PC-3 (cell line): ENCODE measurements around the gene AJM1. TPM values are rescaled to one million over a fixed set of nuclear protein-coding genes. Genes with fewer than 3 reads are reported as not detected.
A peak's percentile ranks its signal among the peaks of the same experiment; 100 is the strongest.
"Not testable (repeated sequence)": the region's sequence is repeated elsewhere in the genome, so short reads cannot be mapped to it uniquely, and the experiment has no call there.

ENCODE experiments used
- ATAC-seq: fragments of 200-7000 bp; cut with Tn5 transposase; 2 replicates; pipeline ENCODE4 v1.9.1; 2020; ENCODE audit warnings: mild to moderate bottlenecking, moderate library complexity
- BruUV-seq: library from RNA; stranded (reverse); fragments of 400-500 nt; replicated peaks from 2 replicates; lab custom pipeline; 2021; lab: Mats Ljungman, UMichigan
- CTCF ChIA-PET: fragments of 300-600 bp; sonication (Branson Sonifier 250); formaldehyde crosslinking; loops from one replicate; lab custom pipeline; 2022; ENCODE audit warnings: antibody characterized with exemption; lab: Charles Lee
- POLR2A ChIA-PET: fragments of 300-600 bp; sonication (Branson Sonifier 250); formaldehyde crosslinking; loops from one replicate; lab custom pipeline; 2022; ENCODE audit warnings: antibody characterized with exemption; ENCODE audit not compliant: unreplicated experiment; lab: Charles Lee
- DNase-seq: peaks from one replicate; pipeline ENCODE4 v3.0.0-alpha.2; 2015
- H2AFZ ChIP-seq: fragments of 300-600 bp; sonication (generic); 2 replicates; pipeline ENCODE4 v1.6.0; 2016; ENCODE audit warnings: antibody characterized with exemption, low read length
- H3F3A ChIP-seq: fragments of 300-600 bp; sonication (generic); one replicate; pipeline ENCODE4 v1.6.0; 2017; ENCODE audit warnings: antibody characterized with exemption, low read length, control low read depth, mild to moderate bottlenecking; ENCODE audit not compliant: unreplicated experiment
- H3K27ac ChIP-seq: fragments of 300-600 bp; sonication (generic); 2 replicates; pipeline ENCODE4 v1.5.1; 2016; ENCODE audit warnings: mild to moderate bottlenecking, low read length
- H3K27me3 ChIP-seq: fragments of 300-600 bp; sonication (generic); 2 replicates; pipeline ENCODE4 v1.6.1; 2016; ENCODE audit warnings: low read length, mixed read lengths
- H3K36me3 ChIP-seq: fragments of 300-600 bp; sonication (generic); 2 replicates; pipeline ENCODE4 v1.6.1; 2016; ENCODE audit warnings: low read depth, mixed run types, low read length, mixed read lengths
- H3K4me1 ChIP-seq: fragments of 300-600 bp; sonication (generic); 2 replicates; pipeline ENCODE4 v1.5.1; 2016; ENCODE audit warnings: low read length; ENCODE audit not compliant: insufficient read depth
- H3K4me2 ChIP-seq: fragments of 300-600 bp; sonication (generic); 2 replicates; pipeline ENCODE4 v1.6.0; 2016; ENCODE audit warnings: low read length
- H3K4me3 ChIP-seq: fragments of 300-600 bp; sonication (generic); 2 replicates; pipeline ENCODE4 v1.5.1; 2016; ENCODE audit warnings: mild to moderate bottlenecking, low read length, mixed read lengths
- H3K79me2 ChIP-seq: fragments of 300-600 bp; sonication (generic); 2 replicates; pipeline ENCODE4 v1.6.1; 2017; ENCODE audit warnings: low read length, mixed read lengths
- H3K9ac ChIP-seq: fragments of 300-600 bp; sonication (generic); 2 replicates; pipeline ENCODE4 v1.6.0; 2016; ENCODE audit warnings: mild to moderate bottlenecking, low read length
- H3K9me2 ChIP-seq: fragments of 300-600 bp; sonication (generic); replicated peaks from 2 replicates; pipeline ENCODE4 v1.6.1; 2016; ENCODE audit warnings: mixed run types, low read length, mixed read lengths
- H3K9me3 ChIP-seq: fragments of 300-600 bp; sonication (generic); 2 replicates; pipeline ENCODE4 v1.6.1; 2016; ENCODE audit warnings: low read length, mixed read lengths
- H4K20me1 ChIP-seq: fragments of 300-600 bp; sonication (generic); 2 replicates; pipeline ENCODE4 v1.6.1; 2016; ENCODE audit warnings: low read length, mixed read lengths
- EZH2 ChIP-seq: fragments of 300-600 bp; sonication (generic); IDR thresholded peaks from one replicate; pipeline ENCODE4 v1.6.1; 2017; ENCODE audit warnings: antibody characterized with exemption, mild to moderate bottlenecking, low read length; ENCODE audit not compliant: unreplicated experiment
- EZH2phosphoT487 ChIP-seq: fragments of 300-600 bp; sonication (generic); IDR thresholded peaks from 2 replicates; pipeline ENCODE4 v1.6.1; 2018; ENCODE audit warnings: mild to moderate bottlenecking, antibody characterized with exemption, low read length, borderline replicate concordance
- intact Hi-C: fragments of 100-400 bp; cut with micrococcal nuclease; formaldehyde crosslinking; loops from 2 replicates; pipeline ENCODE4 v1.9.0; 2023
- total RNA-seq: library from RNA; depleted of rRNA; stranded (reverse); fragments of >200 nt; gene quantifications from 2 replicates; pipeline ENCODE4 v1.2.3, GENCODE V29; 2014
- TF ChIP-seq, protein P1 (sequence below): fragments of 300-600 bp; sonication (generic); conservative IDR thresholded peaks from 2 replicates; pipeline ENCODE4 v1.5.1; 2017; ENCODE audit warnings: antibody characterized with exemption, low read depth, mild to moderate bottlenecking, low read length

The AJM1 gene
- total RNA-seq, 1 experiment from 2014 or later: 1.4 TPM

GRCh38 chr9:136843801-136844740 is 1.8 kb downstream of the AJM1 start:
- BruUV-seq, H3K4me1 ChIP-seq, H2AFZ ChIP-seq, H3K27me3 ChIP-seq, H3K9ac ChIP-seq, H4K20me1 ChIP-seq, H3K9me3 ChIP-seq, ATAC-seq, H3K9me2 ChIP-seq, POLR2A ChIA-PET, H3K79me2 ChIP-seq, H3F3A ChIP-seq, H3K27ac ChIP-seq, H3K36me3 ChIP-seq: not testable (repeated sequence)
- intact Hi-C loops: loop anchor here (10.0 kb wide), 1 partner anchor 151 kb away; the partner anchor contains the start of genes CLIC3 and PAXX
- TF ChIP-seq, protein P1, sequence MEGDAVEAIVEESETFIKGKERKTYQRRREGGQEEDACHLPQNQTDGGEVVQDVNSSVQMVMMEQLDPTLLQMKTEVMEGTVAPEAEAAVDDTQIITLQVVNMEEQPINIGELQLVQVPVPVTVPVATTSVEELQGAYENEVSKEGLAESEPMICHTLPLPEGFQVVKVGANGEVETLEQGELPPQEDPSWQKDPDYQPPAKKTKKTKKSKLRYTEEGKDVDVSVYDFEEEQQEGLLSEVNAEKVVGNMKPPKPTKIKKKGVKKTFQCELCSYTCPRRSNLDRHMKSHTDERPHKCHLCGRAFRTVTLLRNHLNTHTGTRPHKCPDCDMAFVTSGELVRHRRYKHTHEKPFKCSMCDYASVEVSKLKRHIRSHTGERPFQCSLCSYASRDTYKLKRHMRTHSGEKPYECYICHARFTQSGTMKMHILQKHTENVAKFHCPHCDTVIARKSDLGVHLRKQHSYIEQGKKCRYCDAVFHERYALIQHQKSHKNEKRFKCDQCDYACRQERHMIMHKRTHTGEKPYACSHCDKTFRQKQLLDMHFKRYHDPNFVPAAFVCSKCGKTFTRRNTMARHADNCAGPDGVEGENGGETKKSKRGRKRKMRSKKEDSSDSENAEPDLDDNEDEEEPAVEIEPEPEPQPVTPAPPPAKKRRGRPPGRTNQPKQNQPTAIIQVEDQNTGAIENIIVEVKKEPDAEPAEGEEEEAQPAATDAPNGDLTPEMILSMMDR: peak; percentile 51
- Histone ChIP-seq H3K4me2 (peak overlapping the region; percentile 62), H3K4me3 (peak overlapping the region; percentile 48)
- CTCF ChIA-PET: interaction anchor here (0.6 kb wide), 1 partner anchor 37 kb away, joined by 3 read pairs; no protein-coding TSS in a partner anchor
- peak; percentile 49 for DNase-seq

GRCh38 chr9:136844761-136845464 is 2.6 kb downstream of the AJM1 start:
- H4K20me1 ChIP-seq: no peaks in the 10 kb centered on the region
- no peak overlapping the region for H3K9ac ChIP-seq
- no peaks in the 10 kb centered on the region for H3K36me3 ChIP-seq
- DNase-seq: no peak
- H3K4me1 ChIP-seq: peaks cover 13% of the 10 kb centered on the region
- no peaks in the 10 kb centered on the region for H3K79me2 ChIP-seq
- no TSS peak for BruUV-seq
- ChIA-PET CTCF (no interaction called here), POLR2A (no interaction called here)
- H3K27me3 ChIP-seq: no peaks in the 10 kb centered on the region
- TF ChIP-seq, protein P1: no peak
- TF ChIP-seq EZH2phosphoT487: no peak
- no peak for TF ChIP-seq EZH2
- H3K27ac ChIP-seq: no peak overlapping the region
- H3K4me2 ChIP-seq: no peak overlapping the region
- no peak overlapping the region for H2AFZ ChIP-seq
- intact Hi-C loops: loop anchor here (10.0 kb wide), 1 partner anchor 150 kb away; the partner anchor contains the start of genes CLIC3 and PAXX
- no peaks in the 10 kb centered on the region for H3K9me3 ChIP-seq
- H3K4me3 ChIP-seq: no peak overlapping the region
- ATAC-seq: no peak
- H3F3A ChIP-seq: no peaks in the 10 kb centered on the region
- no peaks in the 10 kb centered on the region for H3K9me2 ChIP-seq
